ENCODE measurements around the gene SASH1.

SASH1 gene

GRCh38 chr6:148523048-148523447 lies 180.4 kb downstream of the SASH1 start:
- DNase-seq (ENCODE audit: low read depth), result no peak

- no peak for DNase-seq (ENCODE audit: low read depth)
Measured at GRCh38 chr6:148523551-148523950, 180.9 kb downstream of the SASH1 start.

GRCh38 chr6:148524471-148524882 lies 181.8 kb downstream of the SASH1 start:
- DNase-seq (ENCODE audit: low read depth), result no peak

- DNase-seq (ENCODE audit: low read depth), result no peak
Measured at GRCh38 chr6:148524976-148525375, 182.3 kb downstream of the SASH1 start.

DNA sequence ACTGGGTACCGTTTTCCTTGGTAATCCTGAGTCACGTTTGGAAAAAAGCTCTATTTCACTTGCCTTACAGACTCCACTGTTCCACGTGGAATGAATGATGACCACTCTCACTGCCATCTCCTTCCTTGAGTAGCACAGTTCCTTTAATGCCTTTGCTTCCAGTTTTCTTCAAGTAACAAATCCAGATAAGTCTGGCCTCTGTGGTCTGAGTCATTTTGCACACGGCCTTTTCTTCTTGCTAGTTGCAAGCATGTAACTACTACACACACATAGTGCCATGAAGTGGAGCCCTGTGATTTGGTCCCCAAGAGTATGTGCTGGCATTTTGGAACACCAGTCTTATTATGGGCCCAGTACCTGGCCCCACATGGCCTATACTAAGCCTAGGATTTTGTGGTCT lies 182.8 kb downstream of the SASH1 start:
- DNase-seq (ENCODE audit: low read depth), result no peak

GRCh38 chr6:148526145-148526544 lies 183.5 kb downstream of the SASH1 start:
- no peak for DNase-seq (ENCODE audit: low read depth)

DNA sequence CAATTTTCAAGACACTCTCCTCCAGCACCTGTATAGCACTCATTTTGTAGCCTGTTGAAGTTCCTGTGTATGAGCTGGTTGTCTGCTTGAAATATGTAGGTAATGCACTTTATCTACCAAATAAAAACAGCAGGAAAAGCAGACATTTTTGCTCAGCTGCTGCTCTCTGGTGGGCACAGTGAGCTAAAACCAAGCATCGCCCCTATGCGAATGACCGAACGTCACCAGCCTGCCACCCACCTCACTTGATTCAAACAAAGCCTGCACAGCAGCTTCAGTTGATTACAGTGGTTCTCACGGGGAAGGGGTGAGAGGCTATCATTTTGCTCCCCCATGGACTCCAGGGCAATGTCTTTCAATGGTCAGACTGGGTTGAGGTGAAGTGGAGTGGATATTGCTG lies 185.7 kb downstream of the SASH1 start:
- no peak for DNase-seq (ENCODE audit: low read depth)

DNA sequence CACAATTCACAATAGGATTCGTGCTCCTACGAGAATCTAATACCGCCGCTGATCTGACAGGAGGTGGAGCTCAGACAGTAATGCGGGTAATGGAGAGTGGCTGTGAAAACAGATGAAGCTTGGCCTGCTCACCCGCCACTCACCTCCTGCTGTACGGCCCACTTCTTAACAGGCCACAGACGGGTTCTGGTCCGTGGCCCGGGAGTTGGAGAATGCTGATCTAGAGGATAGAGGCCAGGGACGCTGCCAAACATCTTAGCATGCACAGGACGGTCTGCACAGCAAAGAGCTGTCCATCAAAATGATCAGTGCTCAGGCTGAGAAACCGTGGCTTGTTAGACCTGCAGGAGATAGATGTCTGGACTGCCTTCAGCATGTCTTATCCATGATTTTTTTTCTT lies 186.4 kb downstream of the SASH1 start:
- no peak for DNase-seq (ENCODE audit: low read depth)

GRCh38 chr6:148530394-148530953 lies 187.8 kb downstream of the SASH1 start:
- peak; percentile 80 for DNase-seq (ENCODE audit: low read depth)

DNA sequence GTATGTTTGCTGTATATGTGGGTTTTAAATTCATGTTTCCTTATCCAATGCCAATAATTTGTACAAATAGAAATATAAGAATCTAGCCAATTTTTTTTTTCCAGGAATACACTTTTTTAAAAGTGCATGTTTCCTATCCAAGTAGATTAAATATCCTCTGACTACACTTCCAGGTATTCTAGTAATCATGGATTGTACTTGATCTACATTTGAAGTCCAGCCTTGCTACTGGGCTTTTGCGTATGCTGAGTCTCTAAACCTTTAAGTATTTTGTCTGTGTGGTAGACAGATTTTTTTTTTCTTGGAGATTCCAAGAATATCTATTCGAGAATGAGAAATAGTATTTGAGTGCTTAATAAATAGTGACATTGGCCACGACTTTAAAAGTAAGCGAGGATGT lies 188.3 kb downstream of the SASH1 start:
- no peak for DNase-seq (ENCODE audit: low read depth)

DNA sequence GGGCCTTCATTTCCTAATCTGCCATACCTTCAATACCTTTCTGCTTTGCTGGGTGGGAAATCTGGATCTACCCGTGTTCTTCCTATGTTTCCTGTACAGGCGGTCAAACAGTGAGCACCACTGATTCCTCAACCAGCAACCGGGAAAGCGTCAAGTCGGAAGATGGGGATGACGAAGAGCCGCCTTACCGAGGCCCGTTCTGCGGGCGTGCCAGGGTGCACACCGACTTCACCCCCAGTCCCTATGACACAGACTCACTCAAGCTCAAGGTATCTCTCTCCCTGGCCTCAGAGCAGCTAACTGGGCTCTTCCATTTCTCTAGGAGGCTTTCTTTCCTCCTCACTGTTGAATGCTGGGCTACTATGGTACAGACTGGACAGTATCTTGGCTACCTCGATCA lies 190.1 kb downstream of the SASH1 start:
- DNase-seq (ENCODE audit: low read depth), result no peak

GRCh38 chr6:148533309-148534107 lies 190.9 kb downstream of the SASH1 start:
- DNase-seq (ENCODE audit: low read depth), result no peak

DNA sequence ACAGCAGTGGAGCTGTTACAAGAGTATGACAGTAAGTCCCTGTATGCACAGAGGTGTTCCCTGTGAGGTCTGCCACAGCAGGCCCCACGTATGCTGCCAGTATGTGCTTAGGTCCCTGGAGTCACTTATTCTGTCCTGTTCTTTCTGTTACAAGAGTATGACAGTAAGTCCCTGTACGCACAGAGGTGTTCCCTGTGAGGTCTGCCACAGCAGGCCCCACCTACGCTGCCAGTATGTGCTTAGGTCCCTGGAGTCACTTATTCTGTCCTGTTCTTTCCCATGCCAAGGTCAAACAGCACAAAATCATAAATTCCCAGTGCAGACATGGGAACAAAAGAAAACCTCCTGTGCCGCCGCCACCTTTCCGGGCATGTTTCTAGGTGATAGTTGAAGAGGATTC lies 192.2 kb downstream of the SASH1 start:
- no peak for DNase-seq (ENCODE audit: low read depth)

DNA sequence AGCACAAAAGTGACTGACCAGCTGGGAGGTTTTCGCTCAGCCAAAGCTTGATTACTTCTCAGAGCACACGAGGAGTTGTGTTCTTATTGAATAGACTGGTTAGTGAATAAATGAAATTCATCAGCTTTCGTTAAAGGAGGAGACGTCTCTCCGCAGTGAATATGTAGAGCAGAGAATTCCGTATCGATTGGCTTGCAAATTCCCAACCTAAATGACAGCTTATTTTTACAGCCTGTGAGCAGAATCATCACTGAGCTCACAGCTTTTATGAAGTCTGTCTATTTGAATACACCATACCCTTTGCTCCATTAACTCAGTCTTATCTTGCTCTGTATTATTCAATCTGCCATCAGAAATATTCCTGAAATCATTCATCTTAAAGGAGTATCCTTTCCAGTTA lies 192.7 kb downstream of the SASH1 start:
- no peak for DNase-seq (ENCODE audit: low read depth)

DNA sequence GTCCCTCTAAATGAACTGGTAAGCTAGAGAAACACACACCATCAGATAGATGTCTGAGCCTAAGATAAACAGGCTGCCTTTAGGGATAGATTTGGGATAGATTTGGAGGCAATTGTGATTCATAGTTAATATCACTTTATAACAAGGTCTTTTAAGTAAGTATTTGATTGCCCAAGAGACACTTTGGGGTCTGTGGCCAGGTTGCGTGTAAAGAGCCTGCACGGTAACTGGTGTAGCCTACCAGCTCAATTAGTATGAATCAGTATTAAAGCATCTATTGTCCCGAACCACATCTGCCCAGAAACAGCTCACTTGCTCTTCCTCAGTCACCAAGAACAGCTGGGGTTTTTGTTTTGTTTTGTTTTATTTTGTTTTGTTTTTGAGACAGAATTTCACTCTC lies 193.3 kb downstream of the SASH1 start:
- DNase-seq (ENCODE audit: low read depth), result no peak

DNA sequence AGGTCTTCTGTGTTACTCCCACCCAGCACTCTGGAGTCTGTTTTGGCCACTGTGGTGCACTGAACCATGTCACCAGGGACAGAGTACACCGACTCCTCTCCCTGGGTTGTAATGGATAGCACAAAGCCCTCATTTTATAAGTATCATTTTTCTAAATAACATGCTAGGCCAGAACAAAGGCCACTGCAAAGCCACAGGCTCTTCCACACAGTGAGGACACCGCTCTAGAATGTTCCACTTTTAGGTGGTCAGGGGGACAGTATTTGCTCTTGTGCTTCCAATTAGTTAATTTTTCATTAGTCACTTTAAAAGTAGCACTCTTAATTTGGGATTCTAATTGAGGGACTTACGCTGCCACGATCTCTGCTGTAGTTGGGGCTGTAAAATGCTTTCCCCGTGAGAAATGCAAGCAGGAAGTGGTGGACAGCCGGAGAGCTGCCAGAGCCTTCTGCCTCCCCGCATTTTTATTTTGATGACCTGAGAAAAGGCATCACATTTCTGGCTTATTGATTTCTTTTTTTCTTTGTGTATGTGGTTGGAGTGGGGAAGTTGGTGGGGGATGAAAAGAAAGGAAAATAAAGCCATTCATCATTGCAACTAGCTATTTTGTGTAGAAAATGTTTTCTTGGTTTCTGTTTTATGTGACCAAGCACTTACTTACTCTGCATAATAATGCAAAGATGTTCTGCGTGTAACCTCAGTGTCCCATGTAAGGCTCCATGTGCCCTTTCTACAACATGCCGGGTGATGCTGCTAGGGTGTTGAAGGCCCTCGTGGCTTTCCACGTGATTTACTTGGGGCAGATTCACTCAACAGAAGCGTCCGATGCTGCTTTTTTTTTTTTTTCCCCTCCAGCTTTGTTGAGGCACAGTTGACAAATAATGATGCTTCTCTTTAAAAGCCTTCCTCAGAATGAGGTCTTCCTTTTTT lies 195.9 kb downstream of the SASH1 start:
- DNase-seq (ENCODE audit: low read depth), result no peak

DNA sequence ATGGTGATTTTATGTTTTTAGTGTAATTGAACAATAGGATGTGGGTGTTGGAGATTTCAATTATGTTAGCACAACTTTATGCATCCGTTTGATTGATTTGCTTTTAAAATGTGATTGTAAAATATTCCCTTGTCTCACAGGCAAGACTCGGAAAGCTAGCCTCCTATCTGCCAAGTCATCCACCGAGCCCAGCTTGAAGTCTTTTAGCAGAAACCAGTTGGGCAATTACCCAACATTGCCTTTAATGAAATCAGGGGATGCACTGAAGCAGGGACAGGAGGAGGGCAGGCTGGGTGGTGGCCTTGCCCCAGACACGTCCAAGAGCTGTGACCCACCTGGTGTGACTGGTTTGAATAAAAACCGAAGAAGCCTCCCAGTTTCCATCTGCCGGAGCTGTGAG lies 200.9 kb downstream of the SASH1 start:
- no peak for DNase-seq (ENCODE audit: low read depth)

GRCh38 chr6:148544421-148544820 lies 201.8 kb downstream of the SASH1 start:
- DNase-seq (ENCODE audit: low read depth), result no peak

GRCh38 chr6:148545901-148546300 lies 203.3 kb downstream of the SASH1 start:
- DNase-seq (ENCODE audit: low read depth), result no peak

DNA sequence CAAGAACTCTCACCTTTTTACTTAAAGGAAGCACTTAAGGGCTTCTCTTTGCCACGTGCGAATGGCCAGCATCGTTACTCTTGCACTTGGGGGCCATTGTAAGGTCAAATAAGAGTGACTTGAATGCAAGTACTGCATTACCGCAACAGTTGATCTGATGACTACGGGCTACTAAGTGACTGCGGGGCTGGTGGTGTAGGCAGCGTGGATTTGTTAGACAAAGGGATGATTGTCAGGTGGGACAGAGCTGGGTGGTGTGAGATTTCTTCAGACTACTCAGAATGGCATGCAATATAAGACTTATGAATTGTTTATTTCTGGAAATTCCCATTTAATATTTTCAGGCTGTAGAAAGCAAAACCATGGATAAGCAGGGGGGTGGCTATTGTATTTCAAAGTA lies 204.5 kb downstream of the SASH1 start:
- no peak for DNase-seq (ENCODE audit: low read depth)

DNA sequence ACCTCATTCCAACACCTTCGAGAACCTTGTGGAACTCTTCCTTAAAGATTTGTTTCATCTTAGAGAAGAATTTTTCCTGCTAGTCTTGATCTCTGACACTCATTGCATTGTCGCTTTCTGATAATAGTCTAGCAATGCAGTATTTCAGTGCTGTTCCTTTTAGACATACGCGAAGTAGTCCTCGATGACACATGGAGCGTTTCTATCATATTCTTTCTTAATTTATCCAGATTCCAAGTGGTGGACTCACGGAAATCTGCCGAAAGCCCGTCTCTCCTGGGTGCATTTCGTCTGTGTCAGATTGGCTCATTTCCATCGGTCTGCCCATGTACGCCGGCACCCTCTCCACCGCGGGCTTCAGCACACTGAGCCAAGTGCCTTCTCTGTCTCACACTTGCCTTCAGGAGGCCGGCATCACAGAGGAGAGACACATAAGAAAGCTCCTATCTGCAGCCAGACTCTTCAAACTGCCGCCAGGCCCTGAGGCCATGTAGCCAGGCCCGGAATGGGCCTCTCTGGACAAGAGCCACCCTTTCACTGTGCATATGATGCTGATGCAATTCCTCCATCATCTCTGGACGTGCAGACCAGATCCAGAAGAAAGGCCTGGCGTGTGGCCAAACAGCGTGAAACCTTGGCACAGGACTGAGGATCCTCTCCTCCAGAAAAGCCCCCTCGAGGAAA lies 205.6 kb downstream of the SASH1 start:
- DNase-seq (ENCODE audit: low read depth), result no peak

- DNase-seq (ENCODE audit: low read depth), result no peak
Measured at GRCh38 chr6:148548749-148549140, 206.1 kb downstream of the SASH1 start.

Measured in non-pigmented ciliary epithelial cell (primary cell).